ENCODE results near the gene EMP1. TPM values are rescaled to one million over a fixed set of nuclear protein-coding genes. Genes with fewer than 3 reads are reported as not detected.

EMP1 gene
- total RNA-seq, 1 experiment from 2014 or later, result 97.8 TPM

- DNase-seq (ENCODE audit: low spot score), result peak; percentile 50
These were observed 23.3 kb upstream of the EMP1 start for GRCh38 chr12:13173012-13173932.

GRCh38 chr12:13175499-13175898 lies 21.0 kb upstream of the EMP1 start:
- no peak for DNase-seq (ENCODE audit: low spot score)

- no peak for DNase-seq (ENCODE audit: low spot score)
These were observed 20.3 kb upstream of the EMP1 start for GRCh38 chr12:13176256-13176655.

GRCh38 chr12:13177373-13177772 lies 19.2 kb upstream of the EMP1 start:
- DNase-seq (ENCODE audit: low spot score), result no peak

- no peak for DNase-seq (ENCODE audit: low spot score)
These were observed 18.6 kb upstream of the EMP1 start for GRCh38 chr12:13177906-13178305.

GRCh38 chr12:13178568-13179210 lies 17.8 kb upstream of the EMP1 start:
- no peak for DNase-seq (ENCODE audit: low spot score)

GRCh38 chr12:13179211-13180074 lies 17.1 kb upstream of the EMP1 start:
- peak; percentile 79 for DNase-seq (ENCODE audit: low spot score)

GRCh38 chr12:13181375-13182070 lies 15.0 kb upstream of the EMP1 start:
- no peak for DNase-seq (ENCODE audit: low spot score)

- DNase-seq (ENCODE audit: low spot score), result no peak
These were observed 13.6 kb upstream of the EMP1 start for GRCh38 chr12:13182881-13183280.

GRCh38 chr12:13183620-13184019 lies 12.9 kb upstream of the EMP1 start:
- DNase-seq (ENCODE audit: low spot score), result no peak

GRCh38 chr12:13186302-13186701 lies 10.2 kb upstream of the EMP1 start:
- DNase-seq (ENCODE audit: low spot score), result no peak

GRCh38 chr12:13187399-13187798 lies 9.1 kb upstream of the EMP1 start:
- no peak for DNase-seq (ENCODE audit: low spot score)

GRCh38 chr12:13189264-13189663 lies 7.3 kb upstream of the EMP1 start:
- DNase-seq (ENCODE audit: low spot score), result no peak

GRCh38 chr12:13190275-13190674 lies 6.3 kb upstream of the EMP1 start:
- DNase-seq (ENCODE audit: low spot score), result no peak

- no peak for DNase-seq (ENCODE audit: low spot score)
These were observed 3.8 kb upstream of the EMP1 start for GRCh38 chr12:13192719-13193118.

GRCh38 chr12:13193505-13194231 lies 2.9 kb upstream of the EMP1 start:
- DNase-seq (ENCODE audit: low spot score), result no peak

- no peak for DNase-seq (ENCODE audit: low spot score)
These were observed 2.0 kb upstream of the EMP1 start for GRCh38 chr12:13194401-13195110.

- DNase-seq (ENCODE audit: low spot score), result no peak
These were observed 1.3 kb upstream of the EMP1 start for GRCh38 chr12:13195250-13195649.

- no peak for DNase-seq (ENCODE audit: low spot score)
These were observed 769 bp upstream of the EMP1 start for GRCh38 chr12:13195785-13196129.

GRCh38 chr12:13197032-13197431 lies 506 bp downstream of the EMP1 start:
- no peak for DNase-seq (ENCODE audit: low spot score)
